IMR-90 (cell line): ENCODE results near the gene GRIN1. TPM values are rescaled to one million over a fixed set of nuclear protein-coding genes. Genes with fewer than 3 reads are reported as not detected.

Experiments
- ATAC-seq: fragments of 200-7000 bp; cut with Tn5 transposase; 2 replicates; pipeline ENCODE4 v1.9.1; 2020; ENCODE audit warnings: low read depth, mild to moderate bottlenecking, moderate library complexity
- BruUV-seq: library from RNA; stranded (reverse); fragments of 400-500 nt; replicated peaks from 2 replicates; lab custom pipeline; 2021; lab: Mats Ljungman, UMichigan
- CTCF ChIA-PET: fragments of 300-600 bp; formaldehyde crosslinking; extraction: SDS; loops from one replicate; lab custom pipeline; 2021; ENCODE audit warnings: antibody characterized with exemption; lab: Yijun Ruan, JAX
- POLR2A ChIA-PET: fragments of 300-600 bp; sonication (Branson Sonifier 250); formaldehyde crosslinking; loops from one replicate; lab custom pipeline; 2022; ENCODE audit warnings: antibody characterized with exemption; ENCODE audit not compliant: unreplicated experiment; lab: Charles Lee
- DNase-seq: peaks from one replicate; pipeline ENCODE4 v3.0.0; 2013
- H2AFZ ChIP-seq: replicated peaks from 2 replicates; pipeline ENCODE3; 2013; ENCODE audit warnings: low read length, mild to moderate bottlenecking; ENCODE audit not compliant: poor library complexity
- H2AK5ac ChIP-seq: 2 replicates; pipeline ENCODE4 v1.6.1; 2013; ENCODE audit warnings: low read depth, low read length, inconsistent platforms
- H2AK9ac ChIP-seq: replicated peaks from 2 replicates; pipeline ENCODE3; 2013; ENCODE audit warnings: mild to moderate bottlenecking, low read depth, low read length, moderate library complexity; ENCODE audit not compliant: poor library complexity
- H2BK120ac ChIP-seq: 2 replicates; pipeline ENCODE4 v1.6.1; 2013; ENCODE audit warnings: low read depth, low read length, inconsistent platforms
- H2BK15ac ChIP-seq: 3 replicates; pipeline ENCODE4 v1.6.1; 2013; ENCODE audit warnings: low read depth, low read length, inconsistent platforms
- H2BK20ac ChIP-seq: 2 replicates; pipeline ENCODE4 v1.6.1; 2013; ENCODE audit warnings: low read depth, mild to moderate bottlenecking, inconsistent platforms, low read length, moderate library complexity
- H2BK5ac ChIP-seq: 2 replicates; pipeline ENCODE4 v1.6.1; 2013; ENCODE audit warnings: mild to moderate bottlenecking, low read depth, low read length, inconsistent platforms; ENCODE audit not compliant: poor library complexity, severe bottlenecking
- H3K14ac ChIP-seq: replicated peaks from 2 replicates; pipeline ENCODE4 v1.6.1; 2013; ENCODE audit warnings: low read depth, low read length, inconsistent platforms
- H3K18ac ChIP-seq: 2 replicates; pipeline ENCODE4 v1.6.1; 2013; ENCODE audit warnings: low read depth, low read length, control low read depth
- H3K23ac ChIP-seq: 2 replicates; pipeline ENCODE4 v1.6.1; 2013; ENCODE audit warnings: low read depth, low read length, inconsistent platforms
- H3K27ac ChIP-seq: 2 replicates; pipeline ENCODE4 v1.5.1; 2013; ENCODE audit warnings: mild to moderate bottlenecking, control low read depth, low read length; ENCODE audit not compliant: insufficient read depth
- H3K27me3 ChIP-seq: 2 replicates; pipeline ENCODE4 v1.6.1; 2013; ENCODE audit warnings: low read length; ENCODE audit not compliant: control insufficient read depth, insufficient read depth
- H3K36me3 ChIP-seq: 2 replicates; pipeline ENCODE4 v1.6.1; 2013; ENCODE audit warnings: low read length, mixed read lengths; ENCODE audit not compliant: control insufficient read depth, insufficient read depth
- H3K4ac ChIP-seq: 2 replicates; pipeline ENCODE4 v1.6.1; 2013; ENCODE audit warnings: low read depth, low read length, inconsistent platforms
- H3K4me1 ChIP-seq: 2 replicates; pipeline ENCODE4 v1.6.1; 2013; ENCODE audit warnings: low read length, mixed read lengths; ENCODE audit not compliant: control insufficient read depth, insufficient read depth
- H3K4me2 ChIP-seq: 2 replicates; pipeline ENCODE4 v1.6.1; 2013; ENCODE audit warnings: low read depth, mild to moderate bottlenecking, control low read depth, low read length, moderate library complexity
- H3K4me3 ChIP-seq: 2 replicates; pipeline ENCODE4 v1.5.1; 2013; ENCODE audit warnings: low read depth, mild to moderate bottlenecking, control low read depth, low read length, moderate library complexity; ENCODE audit not compliant: insufficient read depth
- H3K56ac ChIP-seq: 2 replicates; pipeline ENCODE4 v1.6.1; 2013; ENCODE audit warnings: low read length, inconsistent platforms; ENCODE audit not compliant: insufficient read depth; ENCODE audit errors: extremely low read depth
- H3K79me1 ChIP-seq, 2 experiments: 2 replicates each; pipeline ENCODE4 v1.6.1; 2013; ENCODE audit warnings: low read length in 2 of 2, inconsistent platforms in 1 of 2, low read depth in 1 of 2
- H3K9ac ChIP-seq: 2 replicates; pipeline ENCODE4 v1.6.1; 2013; ENCODE audit warnings: low read depth, low read length, control low read depth
- H3K9me1 ChIP-seq: 2 replicates; pipeline ENCODE4 v1.6.1; 2013; ENCODE audit warnings: low read length, inconsistent platforms; ENCODE audit not compliant: insufficient read depth
- H3K9me3 ChIP-seq: 2 replicates; pipeline ENCODE4 v1.6.1; 2013; ENCODE audit warnings: low read length; ENCODE audit not compliant: control insufficient read depth, insufficient read depth
- H4K20me1 ChIP-seq: 2 replicates; pipeline ENCODE4 v1.6.1; 2013; ENCODE audit warnings: low read length, inconsistent platforms; ENCODE audit not compliant: insufficient read depth
- H4K5ac ChIP-seq: 2 replicates; pipeline ENCODE4 v1.6.1; 2013; ENCODE audit warnings: mild to moderate bottlenecking, low read depth, low read length, control low read depth
- H4K8ac ChIP-seq, 2 experiments: 2 replicates each; pipeline ENCODE4 v1.6.1; 2013; ENCODE audit warnings: low read depth in 2 of 2, low read length in 2 of 2, control low read depth in 1 of 2, inconsistent platforms in 1 of 2
- H4K91ac ChIP-seq: 2 replicates; pipeline ENCODE4 v1.6.1; 2013; ENCODE audit warnings: low read depth, low read length, inconsistent platforms; ENCODE audit not compliant: insufficient read depth
- CEBPB ChIP-seq: IDR thresholded peaks from 2 replicates; pipeline ENCODE4 v1.6.1; 2012; ENCODE audit warnings: low read depth, low read length, improper control_type of control experiment
- WGBS, 2 experiments: methylation state at CpG; one replicate each; pipeline versions ENCODE4 v1.1.5 to v1.1.7; 2013; ENCODE audit warnings: missing lambda C conversion rate in 2 of 2; ENCODE audit not compliant: insufficient read length in 1 of 2; ENCODE audit errors: extremely low coverage in 2 of 2; 5-methylcytosine and 5-hydroxymethylcytosine counted together
- dilution Hi-C: fragments of 300-500 bp; cut with HindIII; formaldehyde crosslinking; loops from one replicate; pipeline ENCODE4 v1.14.3; 2018; ENCODE audit warnings: low sequenced_read_pairs; ENCODE audit not compliant: unreplicated experiment
- in situ Hi-C: fragments of 300-500 bp; cut with MboI; formaldehyde crosslinking; loops from 3 replicates; pipeline ENCODE4 v1.14.3; 2019; ENCODE audit warnings: low sequenced_read_pairs, inconsistent platforms, mixed read lengths
- intact Hi-C: fragments of 100-400 bp; cut with micrococcal nuclease; formaldehyde crosslinking; loops from 2 replicates; pipeline ENCODE4 v1.10.0; 2022
- polyA plus RNA-seq, 3 experiments: library from polyadenylated mRNA; depleted of rRNA; stranded (reverse); fragments of >200 nt; gene quantifications; 2 replicates each; pipeline ENCODE4 v1.2.3, GENCODE V29; 2012; ENCODE audit warnings: low replicate concordance in 1 of 3
- total RNA-seq: library from RNA; depleted of rRNA; stranded (reverse); fragments of >200 nt; gene quantifications from 2 replicates; pipeline ENCODE4 v1.2.3, GENCODE V29; 2012

Gene GRIN1
- total and polyA plus RNA-seq, 2 of the 4 experiments (the other 2 are of a cell fraction): 0.09 TPM; not detected in 1

GRCh38 chr9:137201205-137201868 is 62.4 kb downstream of the GRIN1 start:
- H2AK5ac ChIP-seq: peak overlapping the region; percentile 98
- H3K18ac ChIP-seq: no peak overlapping the region
- peak overlapping the region; percentile 100 for H2AFZ ChIP-seq
- ChIA-PET POLR2A (interaction anchor here (0.6 to 0.9 kb wide), 3 partner anchors 12 to 39 kb away, joined by 3 to 16 read pairs (median 4); partner anchors contain the start of gene SSNA1), CTCF (no interaction called here)
- 0 out of 2 replicates have a peak, but pooled peaks cover 2% of the 10 kb centered on the region for H3K9me1 ChIP-seq
- H3K23ac ChIP-seq: peak overlapping the region; percentile 68
- no peak for TF ChIP-seq CEBPB
- peaks cover 32% of the 10 kb centered on the region for H4K20me1 ChIP-seq
- H2BK5ac ChIP-seq: peak overlapping the region; percentile 61
- peak overlapping the region; percentile 88 for H3K4me3 ChIP-seq
- no peak overlapping the region for H2BK20ac ChIP-seq
- no peak overlapping the region for H2BK120ac ChIP-seq
- in situ Hi-C loops (no loop called here), dilution Hi-C loops (no loop called here), intact Hi-C loops (no loop called here)
- no peak overlapping the region for H2BK15ac ChIP-seq
- DNase-seq (no peak), ATAC-seq (no peak)
- peak overlapping the region; percentile 94 for H2AK9ac ChIP-seq
- 3% methylated on average over 7 of the region's 23 CpGs; no CpG with 5 or more reads in 1 of the 2 experiments for WGBS, 2 experiments
- H3K9ac ChIP-seq: peak overlapping the region; percentile 93
- H3K4me2 ChIP-seq: peak overlapping the region; percentile 86
- peak overlapping the region; percentile 93; the same call in 1 of the 2 replicates for H4K91ac ChIP-seq
- H3K27ac ChIP-seq: peak overlapping the region; percentile 91
- no peaks in the 10 kb centered on the region for H3K9me3 ChIP-seq
- peaks cover 24% of the 10 kb centered on the region for H3K4me1 ChIP-seq
- H3K79me1 ChIP-seq: peaks cover 34 to 81% of the 10 kb centered on the region in 2 experiments
- BruUV-seq: no TSS peak
- H4K8ac ChIP-seq: peak overlapping the region; percentile 97 to 98
- peak overlapping the region; percentile 97 for H3K4ac ChIP-seq
- H4K5ac ChIP-seq: peak overlapping the region; percentile 83
- no peaks in the 10 kb centered on the region for H3K27me3 ChIP-seq
- no peaks in the 10 kb centered on the region for H3K36me3 ChIP-seq
- H3K56ac ChIP-seq: peak overlapping the region; percentile 25; the same call in 1 of the 2 replicates
- peak overlapping the region; percentile 93 for H3K14ac ChIP-seq
